HG02678 (cell line): Measurements from ENCODE around the gene SLC5A7.

ENCODE experiments used
- ATAC-seq: cut with Tn5 transposase; IDR thresholded peaks from one replicate; pipeline ENCODE4 v1.9.1; 2021; ENCODE audit warnings: mild to moderate bottlenecking, moderate library complexity; ENCODE audit not compliant: unreplicated experiment

The SLC5A7 gene

DNA sequence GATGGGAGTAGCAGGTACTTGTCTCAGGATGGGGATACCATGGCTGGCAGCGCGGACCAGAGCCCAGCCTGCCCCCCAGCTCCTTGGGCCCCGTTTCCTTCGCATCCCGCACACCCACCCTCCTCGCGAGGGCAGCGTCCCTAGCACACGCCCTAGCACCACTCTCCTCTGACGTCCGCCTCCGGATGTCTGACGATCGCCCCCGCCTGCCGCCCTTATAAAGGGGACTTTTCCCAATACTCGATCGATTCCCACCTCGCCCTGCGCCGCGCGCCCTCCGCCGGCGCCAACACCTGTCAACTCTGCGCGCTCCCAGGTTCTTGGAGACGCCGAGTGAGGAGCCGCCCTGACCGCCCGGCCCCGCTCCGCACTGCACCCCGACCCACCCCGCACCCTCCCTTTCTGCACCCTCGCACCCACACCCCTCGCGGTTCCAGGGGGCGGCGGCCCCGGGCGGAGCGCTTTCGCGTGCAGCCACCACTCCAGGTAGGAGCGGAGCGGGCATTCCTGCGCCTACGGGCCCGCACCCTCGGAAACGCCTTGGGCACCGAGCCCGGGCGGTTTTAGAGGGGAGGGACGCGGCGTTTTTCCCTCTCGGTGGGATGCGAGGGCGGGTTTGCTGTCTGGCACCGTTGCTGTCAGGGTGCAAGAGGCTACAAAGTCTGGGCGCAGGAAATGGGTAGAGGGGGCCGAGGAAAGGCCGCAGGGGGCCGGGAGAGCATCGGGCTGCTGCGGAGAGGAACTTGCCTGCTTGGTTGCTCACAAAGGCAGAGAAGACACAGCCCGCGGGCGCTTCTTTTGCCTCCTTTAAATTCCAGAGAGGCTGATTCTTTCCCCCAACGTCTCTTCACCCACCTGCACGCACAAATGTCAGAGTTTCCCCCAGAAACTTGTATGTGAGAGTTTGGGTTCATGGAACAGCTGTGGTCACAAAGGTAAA is at the start of gene SLC5A7:
TSS of gene SLC5A7 (plus strand) at position 247 of the 940 bp plus-strand sequence. CDS start 1,632 bp downstream, outside the sequence.
- no peak for ATAC-seq

DNA sequence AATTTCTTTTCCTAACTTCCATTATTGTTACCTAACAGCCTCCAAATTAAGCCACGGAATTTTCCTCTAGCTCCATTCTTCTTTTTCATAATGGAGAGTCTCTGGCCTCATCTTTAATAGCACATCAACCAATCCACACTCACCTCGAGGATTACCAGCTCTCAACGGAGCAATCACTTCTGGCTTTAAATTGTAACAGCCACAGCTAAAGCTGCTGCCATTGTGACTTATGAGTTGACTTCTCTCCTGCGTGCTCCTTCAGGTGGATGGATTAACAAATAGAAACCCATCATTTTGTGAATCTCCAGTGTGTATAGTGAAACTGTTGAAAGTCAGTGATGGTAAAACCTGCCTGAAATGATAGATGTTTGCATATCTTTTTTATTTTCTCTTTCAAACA is 24.9 kb upstream of the SLC5A7 start:
- no peak for ATAC-seq

DNA sequence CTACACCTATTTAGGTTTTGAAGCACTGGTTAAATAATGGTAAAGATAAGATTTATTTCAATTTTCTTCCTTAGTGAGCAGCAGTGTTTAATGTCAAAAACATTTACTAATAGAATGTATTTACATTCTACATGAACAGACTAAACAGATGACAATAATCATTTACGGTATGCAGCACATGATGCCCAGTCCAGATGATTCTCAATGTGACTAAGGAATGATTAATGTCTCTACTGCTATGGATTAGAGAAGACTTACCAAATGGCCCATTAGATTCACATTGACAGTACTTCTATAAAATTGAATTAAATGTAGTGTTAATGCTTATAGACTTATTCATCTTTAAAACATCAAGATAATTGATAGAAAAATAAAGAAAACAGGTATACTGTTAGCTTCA is 22.1 kb upstream of the SLC5A7 start:
- no peak for ATAC-seq

DNA sequence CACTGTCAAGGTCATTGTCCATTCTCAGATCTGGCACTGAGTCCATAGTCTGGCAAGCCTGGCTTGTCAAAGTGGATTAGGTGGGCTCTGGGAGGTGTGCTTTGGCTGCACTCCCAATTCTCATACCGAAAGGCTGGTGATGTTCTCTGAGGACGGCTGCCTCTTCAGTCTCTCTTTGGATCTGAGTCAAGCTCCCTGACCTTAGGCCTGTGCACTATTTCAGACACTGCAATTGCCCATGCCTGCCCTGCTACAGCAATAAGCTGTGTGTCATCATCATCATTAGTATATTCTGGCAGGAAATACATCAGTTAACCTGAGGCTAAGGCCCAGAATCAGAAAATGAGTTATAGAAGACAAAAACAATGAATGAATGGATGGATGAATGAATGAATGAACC is 1.6 kb upstream of the SLC5A7 start:
- ATAC-seq: no peak

DNA sequence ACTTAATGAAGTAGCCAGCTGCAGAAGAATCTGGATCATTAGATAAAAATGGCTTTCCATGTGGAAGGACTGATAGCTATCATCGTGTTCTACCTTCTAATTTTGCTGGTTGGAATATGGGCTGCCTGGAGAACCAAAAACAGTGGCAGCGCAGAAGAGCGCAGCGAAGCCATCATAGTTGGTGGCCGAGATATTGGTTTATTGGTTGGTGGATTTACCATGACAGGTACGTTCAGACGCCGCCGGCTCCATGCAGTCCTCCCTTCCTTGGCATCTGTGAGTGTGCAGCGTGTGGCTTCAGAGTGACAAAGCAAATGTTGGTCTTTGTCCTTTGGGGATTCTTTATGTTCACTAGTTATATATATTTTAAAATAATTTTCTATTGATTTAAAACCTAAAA is 1.8 kb downstream of the SLC5A7 start:
- no peak for ATAC-seq

DNA sequence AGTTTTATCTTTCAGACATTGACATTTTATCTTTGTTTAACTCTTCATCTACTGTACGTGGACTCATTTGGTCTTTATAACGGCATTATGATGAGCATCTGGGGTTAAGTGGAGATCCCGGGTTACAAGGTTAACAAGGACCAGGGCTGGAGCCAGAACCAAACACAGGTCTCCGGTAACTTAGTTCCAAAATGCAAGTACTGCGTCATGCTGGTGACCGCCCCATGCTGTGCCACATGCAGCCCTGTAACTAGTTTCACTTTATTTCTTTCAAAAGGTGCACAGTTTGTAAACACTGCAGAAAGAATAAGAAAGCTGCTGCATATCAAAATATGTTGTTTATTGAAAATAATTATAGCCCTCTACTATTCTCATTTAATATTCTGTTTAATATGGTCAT is 3.1 kb downstream of the SLC5A7 start:
- ATAC-seq: no peak

DNA sequence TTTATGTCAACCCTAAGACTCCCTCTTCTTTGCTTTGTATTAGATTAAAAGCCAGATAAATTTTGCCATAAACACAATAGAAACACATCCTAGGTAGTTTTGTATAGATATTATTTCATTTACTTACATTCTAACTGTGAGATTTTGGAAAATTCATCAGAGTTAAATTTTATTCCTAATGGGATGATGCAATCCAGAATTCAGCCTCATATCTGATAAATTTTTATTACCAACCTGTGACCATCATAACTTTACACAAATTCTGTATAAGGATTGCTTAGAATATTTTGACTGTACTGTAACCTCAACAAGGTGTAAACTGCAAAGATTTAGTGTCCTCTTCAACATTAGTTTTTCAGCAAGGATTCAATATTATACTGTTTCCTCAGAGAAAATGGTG is 4.4 kb downstream of the SLC5A7 start:
- ATAC-seq: no peak

DNA sequence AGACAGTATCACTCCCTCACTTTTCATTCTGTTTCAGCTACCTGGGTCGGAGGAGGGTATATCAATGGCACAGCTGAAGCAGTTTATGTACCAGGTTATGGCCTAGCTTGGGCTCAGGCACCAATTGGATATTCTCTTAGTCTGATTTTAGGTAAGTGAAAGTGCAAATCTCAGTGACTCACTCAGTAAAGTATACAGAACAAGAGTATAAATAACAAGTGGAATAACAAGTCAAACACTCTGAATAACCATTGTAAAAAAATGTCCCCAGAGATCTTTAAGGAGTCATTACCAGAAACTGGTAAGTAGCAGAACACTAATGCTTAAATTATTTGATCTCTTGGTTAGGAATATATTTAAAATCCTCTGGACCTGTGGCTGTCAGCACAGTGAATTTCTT is 5.7 kb downstream of the SLC5A7 start:
- ATAC-seq: no peak

DNA sequence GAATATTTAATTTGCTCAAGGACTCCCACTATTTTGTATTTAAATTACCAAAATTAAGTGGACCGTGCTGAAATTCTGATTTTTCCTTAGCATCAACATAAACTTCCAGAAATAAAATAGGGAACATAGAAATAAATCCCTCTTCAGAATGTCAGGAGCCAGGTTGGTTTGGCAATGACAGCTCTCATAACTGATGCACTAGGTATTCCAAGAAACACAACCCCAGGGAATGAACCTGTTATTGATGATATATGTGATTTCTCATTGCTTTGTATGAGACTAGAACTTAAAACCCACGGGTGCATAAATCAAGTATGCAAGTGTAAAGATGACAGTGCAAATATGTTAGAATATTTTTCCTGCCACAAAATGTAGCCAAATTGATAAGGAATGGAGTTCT is 12.8 kb downstream of the SLC5A7 start:
- no peak for ATAC-seq

DNA sequence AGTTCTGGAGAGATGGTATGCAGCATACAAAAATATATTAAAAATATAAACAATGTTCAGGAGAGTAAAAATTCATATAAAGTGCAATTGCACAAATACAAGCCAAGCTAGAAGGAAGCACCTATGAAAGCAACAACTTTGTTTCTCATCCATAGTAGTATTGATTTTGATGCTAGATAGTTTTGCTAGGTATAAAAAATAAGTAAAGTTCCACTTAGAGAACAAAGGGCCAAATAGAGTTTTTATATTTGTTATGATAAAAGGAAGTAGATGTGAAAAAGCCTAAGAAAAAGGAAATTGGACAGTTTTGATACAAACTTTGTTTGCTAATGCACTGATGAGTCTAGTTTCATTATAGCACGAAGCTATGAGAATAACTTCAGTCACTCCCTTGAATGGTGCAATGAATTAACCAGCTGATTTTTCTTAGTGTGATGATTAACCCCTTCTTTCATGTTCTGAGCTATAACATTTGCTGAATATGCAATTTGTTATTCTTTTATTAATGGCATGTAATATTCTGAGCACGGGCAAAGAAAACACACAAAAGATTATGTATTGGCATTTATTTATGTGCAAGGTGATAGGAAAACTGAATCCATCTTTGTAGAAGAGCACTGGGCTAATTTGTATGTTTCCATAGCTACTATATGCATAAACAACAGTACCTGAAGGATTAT is 24.7 kb downstream of the SLC5A7 start:
- no peak for ATAC-seq

DNA sequence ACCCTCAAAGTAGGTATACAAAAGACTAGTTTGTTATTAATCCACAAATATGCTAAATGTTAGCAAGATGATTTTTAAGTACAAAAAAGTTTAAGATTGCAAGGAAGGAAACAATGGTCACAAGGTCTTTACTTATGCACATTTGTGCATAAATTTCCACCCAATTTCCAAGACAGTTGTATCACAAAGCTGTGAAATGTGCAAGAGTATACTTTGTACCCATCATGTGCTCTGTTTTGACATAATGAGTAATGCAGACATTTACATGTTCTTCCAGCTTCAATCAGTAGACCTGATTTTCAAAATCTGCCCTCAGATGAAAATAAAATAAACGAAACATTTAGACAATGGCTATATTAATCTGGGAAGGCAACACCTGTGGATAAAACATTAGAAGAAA is 27.0 kb downstream of the SLC5A7 start:
- no peak for ATAC-seq

DNA sequence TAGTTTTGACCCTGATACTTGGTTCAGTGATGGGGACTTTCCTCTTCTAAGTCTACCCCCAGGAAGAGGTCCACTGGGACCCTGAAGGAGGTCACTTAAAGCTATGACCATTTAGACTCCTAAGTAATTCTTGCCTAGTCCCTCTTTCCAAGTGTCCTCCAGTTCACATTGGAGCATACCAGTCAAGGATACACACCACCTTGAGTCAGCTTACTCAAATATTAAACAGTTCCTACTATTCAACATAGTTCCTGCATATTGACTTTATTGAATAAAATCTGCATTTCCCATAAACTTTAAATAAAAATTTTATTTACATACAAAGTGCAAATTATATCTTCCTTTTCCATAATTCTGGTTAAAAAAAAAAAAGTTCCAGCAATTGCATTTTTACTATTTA is 36.3 kb downstream of the SLC5A7 start:
- no peak for ATAC-seq

DNA sequence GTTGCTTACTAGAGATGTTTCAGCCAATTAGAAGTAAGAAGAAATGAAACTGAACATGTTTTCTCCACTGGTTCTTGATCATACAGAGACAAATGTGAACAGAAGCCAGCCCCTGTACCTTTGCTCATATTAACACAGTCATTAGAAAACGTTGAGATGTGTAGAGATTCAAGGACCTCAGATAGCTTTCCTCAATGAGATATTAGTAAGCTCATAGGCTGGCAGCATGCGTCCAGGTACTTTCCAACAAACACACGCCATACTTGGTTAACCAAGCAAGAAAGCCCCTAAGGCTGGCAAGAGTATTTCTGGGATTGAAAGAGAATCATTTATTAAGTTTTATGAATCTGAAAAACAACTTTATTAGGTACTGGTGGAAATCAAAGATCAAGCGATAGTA is 37.5 kb downstream of the SLC5A7 start:
- ATAC-seq: no peak

DNA sequence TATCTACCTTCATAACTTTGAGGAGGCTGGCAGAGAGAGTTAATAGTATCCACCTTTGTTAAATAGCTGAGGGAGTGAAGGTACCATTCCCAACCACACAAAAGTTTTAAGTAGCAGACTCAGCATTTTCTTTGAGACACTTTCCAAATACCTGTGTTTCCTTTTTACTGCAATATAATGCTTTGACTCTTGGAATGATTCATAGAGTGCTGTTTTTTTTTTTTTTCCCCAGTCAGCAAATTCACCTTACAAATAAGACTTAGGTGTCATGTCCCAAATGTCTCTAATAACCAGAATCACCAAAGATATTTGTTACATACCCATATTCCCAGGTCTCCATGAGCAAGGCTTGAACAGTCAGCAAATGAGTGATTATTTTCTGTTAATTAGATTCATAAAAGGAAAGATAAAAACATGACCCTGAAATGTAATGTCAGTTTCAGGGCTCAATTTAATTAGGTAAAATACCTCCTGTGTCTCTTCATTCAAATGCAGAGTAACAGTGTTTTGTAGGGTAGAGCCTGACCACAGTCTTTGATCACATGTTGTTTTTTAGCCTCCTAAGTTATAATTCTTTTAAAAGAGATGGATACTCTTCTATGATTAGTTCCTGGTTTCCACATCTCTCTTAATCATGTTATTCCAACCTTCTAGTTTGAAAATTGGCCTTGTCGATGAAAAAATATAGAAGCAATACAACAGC is 39.9 kb downstream of the SLC5A7 start:
- no peak for ATAC-seq

DNA sequence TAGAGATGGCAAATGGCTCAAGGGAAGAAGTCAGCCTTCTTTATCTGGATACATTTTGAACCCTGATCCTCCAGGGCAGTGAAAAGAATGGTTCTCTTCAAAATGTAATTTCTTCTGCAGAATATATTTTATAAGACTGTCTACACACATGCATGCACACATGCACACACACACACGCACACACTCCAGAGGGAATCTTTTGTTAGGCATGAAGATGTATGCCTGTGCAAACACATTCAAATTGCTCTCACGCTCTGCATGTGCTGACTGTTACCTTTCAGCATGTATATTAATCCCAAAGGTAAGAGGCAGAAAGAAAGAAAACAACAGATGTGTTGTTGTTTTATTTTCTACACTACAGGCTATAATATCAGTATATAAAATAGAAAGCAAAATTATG is 43.2 kb downstream of the SLC5A7 start:
- no peak for ATAC-seq

DNA sequence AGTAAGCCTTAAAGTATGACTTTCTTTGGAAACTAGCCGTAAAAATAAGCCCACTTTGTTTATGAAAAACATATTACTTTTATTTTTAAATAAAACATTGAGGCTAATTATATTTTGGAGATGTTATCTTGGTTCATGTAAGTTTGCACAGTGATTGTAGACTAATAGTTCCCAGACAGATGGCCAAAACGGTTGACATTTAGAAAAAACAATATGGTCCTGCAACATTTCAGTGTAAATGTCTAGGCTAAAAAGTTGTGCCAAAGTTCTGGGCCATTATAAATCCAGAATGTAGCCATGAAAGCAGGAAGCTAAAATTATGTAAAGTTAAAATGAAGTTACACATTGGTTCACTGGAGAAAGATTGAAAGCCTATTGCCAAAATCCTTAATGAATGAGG is 43.6 kb downstream of the SLC5A7 start:
- no peak for ATAC-seq

DNA sequence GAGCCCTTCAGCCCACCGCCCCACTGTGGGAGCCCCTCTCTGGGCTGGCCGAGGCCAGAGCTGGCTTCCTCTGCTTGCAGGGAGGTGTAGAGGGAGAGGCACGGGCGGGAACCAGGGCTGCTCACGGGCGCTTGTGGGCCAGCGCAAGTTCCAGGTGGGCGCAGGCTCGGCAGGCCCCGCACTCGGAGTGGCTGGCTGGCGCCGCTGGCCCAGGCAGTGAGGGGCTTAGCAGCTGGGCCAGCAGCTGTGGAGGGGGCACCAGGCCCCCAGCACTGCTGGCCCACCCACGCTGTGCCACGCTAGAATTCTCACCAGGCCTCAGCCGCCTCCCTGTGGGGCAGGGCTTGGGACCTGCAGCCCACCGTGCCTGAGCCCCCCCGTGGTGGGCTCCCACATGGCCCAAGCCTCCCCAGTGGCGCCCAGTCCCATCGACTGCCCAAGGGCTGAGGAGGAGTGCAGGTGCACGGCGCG is 45.2 kb downstream of the SLC5A7 start:
- no peak for ATAC-seq

DNA sequence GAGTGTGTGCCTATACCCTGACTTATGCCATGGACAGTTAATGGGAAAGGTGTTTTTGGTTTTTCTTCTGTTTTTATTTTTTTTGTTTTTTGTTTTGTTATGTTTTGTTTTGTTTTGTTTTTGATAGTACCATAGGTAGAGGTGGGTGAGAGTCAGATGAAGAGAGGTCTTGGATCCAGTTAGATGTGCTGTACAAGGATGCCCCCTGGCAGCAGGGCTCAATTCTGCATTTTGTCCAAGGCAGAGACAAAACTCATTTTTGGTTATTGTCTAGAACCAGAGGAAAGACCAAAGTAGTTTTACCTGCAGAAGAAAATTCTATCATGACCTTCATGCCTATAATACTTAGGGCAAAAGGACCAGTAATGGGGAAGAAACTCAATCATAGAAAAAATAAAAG is 48.5 kb downstream of the SLC5A7 start:
- ATAC-seq: no peak

DNA sequence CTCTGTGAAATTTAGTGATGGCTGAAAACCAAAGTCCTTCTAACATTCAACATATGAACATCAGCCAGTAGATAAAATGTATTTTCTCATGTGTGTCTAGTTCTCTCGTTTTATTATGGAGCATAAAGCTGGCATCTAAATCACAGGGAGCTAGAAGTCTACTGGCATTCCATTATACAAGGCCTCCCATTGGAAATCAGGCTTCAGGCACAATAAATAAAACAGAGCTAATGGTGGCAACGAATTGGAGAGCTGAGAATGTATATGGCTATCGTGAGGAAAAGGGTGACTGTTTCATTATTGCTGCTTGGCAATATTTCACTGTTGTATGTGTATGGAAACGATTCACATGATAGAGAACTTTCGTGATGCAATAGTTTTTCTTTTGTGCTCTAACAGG is 62.4 kb downstream of the SLC5A7 start:
- ATAC-seq: no peak

DNA sequence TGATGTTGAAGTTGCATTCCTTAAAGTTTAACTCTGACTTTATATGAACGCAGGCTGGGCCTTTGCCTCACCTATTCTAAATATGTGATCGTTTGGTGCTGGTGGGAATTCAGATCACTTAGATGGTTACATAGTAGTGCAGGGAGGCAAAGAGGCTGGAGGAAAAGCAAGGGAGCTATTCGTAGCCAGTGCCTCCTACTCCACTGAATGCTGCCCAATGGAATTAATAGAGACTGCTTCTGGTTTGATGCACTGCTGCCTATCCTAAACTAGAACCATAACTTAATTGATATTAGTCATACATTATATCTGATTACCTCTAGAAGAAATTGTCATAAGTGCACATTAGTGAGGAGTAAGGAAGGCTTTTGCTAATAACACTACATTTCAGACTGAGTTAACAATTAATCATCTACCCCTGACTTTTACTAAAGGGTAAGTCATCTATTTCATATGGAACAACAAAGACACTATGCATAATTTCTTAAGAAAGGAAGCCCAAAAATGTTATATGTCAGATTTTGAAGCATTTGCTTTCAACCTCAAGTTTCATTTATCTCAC is 72.3 kb downstream of the SLC5A7 start:
- no peak for ATAC-seq

DNA sequence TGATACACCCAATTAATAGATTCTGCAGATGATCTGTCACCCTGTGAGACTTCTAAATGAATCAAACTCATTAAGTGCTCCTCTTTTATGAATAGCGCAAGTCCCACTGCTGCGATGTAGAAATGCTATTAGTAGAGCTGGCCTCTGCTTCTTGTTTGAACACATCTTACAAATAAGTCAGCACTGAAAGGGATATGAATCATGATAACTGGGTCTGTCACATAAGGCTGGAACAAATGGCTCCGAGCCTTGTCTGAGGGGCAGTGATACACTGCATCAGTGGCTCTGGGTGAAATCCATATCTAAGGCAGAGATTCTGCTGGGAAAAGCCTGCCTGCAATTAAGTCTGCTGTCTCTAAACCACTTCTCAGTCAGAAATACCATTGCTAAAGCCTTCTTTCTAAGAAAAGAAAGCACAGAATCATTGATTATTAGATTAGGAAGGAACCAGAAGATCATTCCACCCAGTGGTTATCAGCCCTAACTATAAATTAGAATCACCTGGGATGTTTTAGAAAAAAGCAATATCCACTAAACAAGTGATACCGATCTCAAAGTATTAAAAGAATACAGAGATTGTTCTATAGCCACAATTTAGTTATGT is 75.2 kb downstream of the SLC5A7 start:
- ATAC-seq: no peak
